NCI-H774 (cell line): ENCODE results near the gene BUB1.
"Not testable (repeated sequence)": the region's sequence is repeated elsewhere in the genome, so short reads cannot be mapped to it uniquely, and the experiment has no call there.

Experiments
- DNase-seq: peaks from one replicate; lab custom pipeline; 2025; lab: John Stamatoyannopoulos, UW

BUB1 gene

DNA sequence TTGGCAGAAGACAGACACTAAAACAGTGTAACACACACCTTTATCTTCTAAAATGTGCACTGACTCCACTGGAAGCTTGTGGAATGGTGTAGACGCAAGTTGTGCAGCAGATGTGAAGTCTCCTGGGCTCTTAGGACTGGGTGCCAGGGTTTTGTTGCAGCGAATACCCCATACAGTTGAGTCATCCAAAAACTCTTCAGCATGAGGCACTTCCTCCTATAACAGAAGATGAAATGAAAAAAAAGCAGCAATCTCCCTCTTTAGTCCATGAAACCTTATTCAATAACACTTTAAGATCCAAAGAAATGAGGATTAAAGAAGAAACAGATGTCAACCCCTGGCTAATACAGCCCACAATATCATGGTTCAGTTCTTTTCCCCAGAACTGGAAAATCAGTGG is 22.2 kb downstream of the BUB1 start:
- DNase-seq, result no peak

DNA sequence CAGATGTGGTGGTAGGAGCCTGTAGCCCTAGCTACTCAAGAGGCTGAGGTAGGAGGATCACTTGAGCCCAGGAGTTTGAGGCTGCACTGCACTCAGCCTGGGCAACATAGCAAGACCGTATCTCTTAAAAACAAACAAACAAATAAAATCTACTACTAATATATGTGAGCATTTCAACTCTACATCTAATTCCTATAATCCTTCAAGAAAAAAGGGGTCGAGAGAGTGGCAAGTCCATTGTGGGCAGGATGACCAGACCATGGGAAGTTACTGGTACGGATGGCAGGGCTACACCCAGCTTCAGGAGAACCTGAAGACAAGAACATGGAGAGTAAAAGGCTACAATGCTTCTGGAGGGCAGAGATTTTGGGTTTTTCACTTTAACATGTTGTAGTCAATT is 24.0 kb downstream of the BUB1 start:
- DNase-seq, result no peak

- DNase-seq, result no peak
Measured at GRCh38 chr2:110650346-110650745, 27.5 kb downstream of the BUB1 start.

- no peak for DNase-seq
Measured at GRCh38 chr2:110647777-110648176, 30.1 kb downstream of the BUB1 start.

DNA sequence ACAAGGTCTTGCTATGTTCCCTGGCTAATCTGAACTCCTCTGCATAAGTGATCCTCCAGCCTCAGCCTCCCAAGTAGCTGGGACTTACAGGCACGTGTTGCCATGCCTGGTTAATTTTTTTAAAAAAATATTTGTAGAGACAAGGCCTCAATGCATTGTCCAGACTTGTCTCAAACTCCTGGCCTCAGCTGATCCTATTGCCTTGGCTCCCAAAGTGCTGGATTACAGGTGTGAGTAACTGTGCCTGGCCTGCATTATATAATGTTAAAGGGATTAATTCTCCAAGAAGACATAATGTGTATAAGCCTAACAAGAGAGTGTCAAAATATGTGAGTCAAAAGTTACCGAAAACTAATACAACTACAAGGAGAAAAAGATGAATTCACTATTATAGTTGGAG is 32.2 kb downstream of the BUB1 start:
- DNase-seq, result no peak

- DNase-seq, result no peak
Measured at GRCh38 chr2:110644357-110644756, 33.5 kb downstream of the BUB1 start.

GRCh38 chr2:110642360-110642759 is 35.5 kb downstream of the BUB1 start:
- DNase-seq, result no peak

DNA sequence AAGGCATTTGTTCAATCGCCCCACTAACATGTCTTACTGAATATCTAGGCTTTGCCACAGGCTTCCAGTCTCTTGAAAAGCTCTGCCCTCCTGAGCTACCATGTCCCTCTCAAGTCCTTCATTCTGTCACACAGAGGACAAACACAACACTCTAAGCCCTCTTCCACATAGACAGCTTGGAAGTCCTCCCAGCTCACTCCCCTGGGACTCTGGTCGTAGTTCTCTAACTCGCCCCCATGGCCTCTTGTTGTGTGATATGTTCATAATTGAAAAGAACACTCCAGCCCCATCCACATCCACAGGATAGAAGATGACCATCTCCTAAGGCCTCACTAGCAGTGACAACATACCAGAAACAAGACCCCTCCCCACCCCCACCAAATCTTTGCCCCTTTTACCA is 37.9 kb downstream of the BUB1 start:
- no peak for DNase-seq

DNA sequence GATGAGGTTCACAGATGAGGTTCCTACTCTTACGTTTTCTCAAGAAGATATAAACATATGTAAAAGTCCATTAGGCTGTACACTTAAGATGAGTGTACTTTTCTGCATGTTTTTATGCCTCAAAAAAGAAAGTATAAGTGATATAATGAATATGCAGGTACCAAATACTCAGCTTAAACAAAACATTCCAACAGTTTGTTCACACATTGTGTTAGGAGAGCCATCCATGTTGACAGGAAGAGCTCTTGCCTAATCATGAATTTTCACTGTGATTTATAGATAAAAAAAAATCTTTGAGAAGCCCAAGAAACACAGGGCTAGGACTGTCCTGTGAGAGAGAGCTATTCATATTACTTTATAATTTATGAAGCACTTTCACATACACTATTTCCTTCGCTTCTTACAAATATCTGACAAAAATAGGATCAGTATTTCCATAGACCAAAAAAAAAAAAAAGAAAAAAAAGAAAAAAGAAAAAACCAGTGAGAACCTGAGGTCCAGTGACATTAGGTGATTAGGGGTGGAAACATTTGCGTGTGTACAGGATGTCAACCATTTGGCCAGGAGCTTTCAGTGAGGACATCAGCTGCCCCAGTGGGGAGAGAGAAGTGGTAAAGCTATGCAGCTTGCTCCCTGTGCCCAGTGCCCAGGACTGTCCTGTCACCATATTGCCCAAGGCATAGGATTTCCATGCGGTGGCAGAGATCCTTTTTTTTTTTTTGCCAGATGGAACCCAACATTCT is 38.7 kb downstream of the BUB1 start:
- DNase-seq, result no peak

GRCh38 chr2:110638004-110638403 is 39.9 kb downstream of the BUB1 start:
- DNase-seq, result no peak

- DNase-seq, result no peak
Measured at GRCh38 chr2:110637093-110637492, 40.8 kb downstream of the BUB1 start.

DNA sequence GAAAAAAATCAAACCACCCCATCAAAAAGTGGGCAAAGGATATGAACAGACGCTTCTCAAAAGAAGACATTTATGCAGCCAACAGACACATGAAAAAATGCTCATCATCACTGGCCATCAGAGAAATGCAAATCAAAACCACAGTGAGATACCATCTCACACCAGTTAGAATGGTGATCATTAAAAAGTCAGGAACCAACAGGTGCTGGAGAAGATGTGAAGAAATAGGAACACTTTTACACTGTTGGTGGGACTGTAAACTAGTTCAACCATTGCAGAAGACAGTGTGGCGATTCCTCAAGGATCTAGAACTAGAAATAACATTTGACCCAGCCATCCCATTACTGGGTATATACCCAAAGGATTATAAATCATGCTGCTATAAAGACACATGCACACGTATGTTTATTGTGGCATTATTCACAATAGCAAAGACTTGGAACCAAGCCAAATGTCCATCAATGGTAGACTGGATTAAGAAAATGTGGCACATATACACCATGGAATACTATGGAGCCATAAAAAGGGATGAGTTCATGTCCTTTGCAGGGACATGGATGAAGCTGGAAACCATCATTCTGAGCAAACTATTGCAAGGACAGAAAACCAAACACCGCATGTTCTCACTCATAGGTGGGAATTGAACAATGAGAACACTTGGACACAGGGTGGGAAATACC is 41.8 kb downstream of the BUB1 start:
- DNase-seq, result not testable (repeated sequence)

DNA sequence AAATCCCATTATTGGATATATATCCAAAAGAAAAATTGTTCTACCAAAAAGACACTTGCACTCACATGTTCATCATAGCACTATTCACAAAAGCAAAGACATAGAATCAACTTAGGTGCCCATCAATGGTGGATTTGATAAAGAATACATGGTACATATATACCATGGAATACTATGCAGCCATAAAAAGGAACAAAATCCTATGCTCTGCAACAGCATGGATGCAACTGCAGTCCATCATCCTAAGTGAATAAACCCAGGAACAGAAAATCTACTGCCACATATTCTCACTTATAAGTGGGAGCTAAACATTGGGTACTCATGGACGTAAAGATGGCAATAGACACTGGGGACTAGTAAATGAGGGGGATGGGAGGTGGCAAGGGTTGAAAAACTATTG is 50.5 kb downstream of the BUB1 start:
- DNase-seq, result not testable (repeated sequence)

- DNase-seq, result not testable (repeated sequence)
Measured at GRCh38 chr2:110619326-110619939, 58.4 kb downstream of the BUB1 start.

- not testable (repeated sequence) for DNase-seq
Measured at GRCh38 chr2:110613927-110614326, 63.9 kb downstream of the BUB1 start.

- DNase-seq, result not testable (repeated sequence)
Measured at GRCh38 chr2:110610613-110611250, 67.1 kb downstream of the BUB1 start.

GRCh38 chr2:110609843-110610612 is 67.8 kb downstream of the BUB1 start:
- not testable (repeated sequence) for DNase-seq

DNA sequence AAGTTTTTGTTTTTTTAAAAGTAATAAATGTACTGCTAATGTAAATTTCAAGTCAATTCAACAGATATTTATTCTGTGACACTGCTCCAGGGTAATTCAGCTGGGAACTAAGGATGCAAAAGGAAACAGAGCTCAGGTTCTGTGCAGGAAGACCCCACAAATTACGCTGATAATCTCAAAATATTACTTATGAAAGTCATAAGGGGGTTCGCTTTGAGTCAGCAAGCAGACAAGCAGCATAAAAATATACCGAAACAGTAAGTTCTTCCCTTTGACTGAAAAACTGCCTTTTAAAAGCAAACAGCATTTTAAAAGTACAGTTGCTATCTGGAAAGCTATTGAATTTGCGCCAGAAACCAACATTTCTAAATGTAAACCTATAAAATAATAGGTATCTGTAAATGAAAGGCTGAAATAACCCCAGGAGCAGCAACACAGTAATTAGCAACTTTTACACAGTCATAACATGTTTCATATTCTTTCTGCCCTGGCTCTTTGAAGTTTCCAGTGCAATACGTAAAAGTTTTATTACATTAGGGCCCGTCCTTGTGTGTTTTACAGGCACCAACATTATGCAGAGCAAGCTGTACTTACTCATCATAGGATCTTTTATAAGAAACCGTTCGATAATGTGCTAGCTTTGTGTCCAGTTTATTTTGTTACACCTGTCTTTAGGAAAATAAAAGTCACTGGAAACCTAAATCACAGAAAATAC is 68.9 kb downstream of the BUB1 start:
- DNase-seq, result not testable (repeated sequence)

- DNase-seq, result not testable (repeated sequence)
Measured at GRCh38 chr2:110605057-110605456, 72.8 kb downstream of the BUB1 start.

DNA sequence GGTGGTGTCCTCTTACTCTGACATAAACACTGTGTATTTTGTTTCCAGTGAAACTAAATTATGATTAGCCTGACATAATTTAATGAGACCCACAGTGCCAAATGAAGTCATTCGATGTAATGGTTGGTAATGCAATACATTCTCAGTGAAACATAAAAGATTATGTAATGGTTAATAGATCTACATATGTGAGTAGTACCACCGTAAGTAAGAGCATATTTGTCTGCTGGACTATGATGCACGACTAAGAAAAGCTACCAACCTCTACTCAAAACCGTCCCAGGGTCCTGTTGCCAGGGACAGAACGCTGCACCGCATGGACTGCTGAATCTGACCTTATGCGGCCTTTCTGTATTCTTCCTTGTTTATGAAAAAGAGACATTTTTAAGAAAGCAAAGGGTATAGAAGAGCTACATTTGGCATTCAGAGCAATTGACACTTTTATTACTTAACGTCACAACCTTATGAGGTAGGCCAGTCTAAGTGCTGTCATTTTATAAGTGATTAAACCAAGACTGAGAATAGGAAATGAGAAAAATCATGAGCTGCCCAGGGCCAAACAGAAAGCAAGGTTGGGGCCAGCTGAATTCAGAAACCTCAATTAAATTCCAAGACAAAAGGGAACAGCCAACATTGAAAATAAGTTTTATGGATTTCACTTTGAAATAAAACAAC is 73.8 kb downstream of the BUB1 start:
- DNase-seq, result not testable (repeated sequence)

DNA sequence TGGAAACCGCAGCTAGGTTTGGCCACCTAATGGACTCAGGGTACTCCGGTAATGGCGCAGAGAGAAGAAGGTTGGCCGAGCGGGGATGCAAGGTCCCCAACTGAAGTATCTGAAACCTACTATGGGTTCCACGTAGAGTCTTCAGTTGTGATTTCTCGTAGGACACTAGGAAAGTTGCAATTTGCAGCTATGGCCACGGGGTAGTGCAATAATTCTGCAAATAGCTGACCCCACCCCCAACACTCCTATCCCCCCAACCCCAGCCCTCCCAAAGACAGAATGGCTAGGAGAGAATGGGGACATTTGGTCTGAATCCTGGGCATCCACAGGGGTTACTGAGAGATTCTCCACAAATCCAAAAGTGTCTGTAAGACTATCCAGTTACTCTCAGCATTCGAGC is 75.7 kb downstream of the BUB1 start:
- not testable (repeated sequence) for DNase-seq
